HCT116 (cell line): ENCODE results near the gene RYR3. TPM values are rescaled to one million over a fixed set of nuclear protein-coding genes. Genes with fewer than 3 reads are reported as not detected.

ENCODE experiments used
- ATAC-seq: fragments of 200-7000 bp; cut with Tn5 transposase; 2 replicates; pipeline ENCODE4 v1.9.1; 2020; ENCODE audit warnings: mild to moderate bottlenecking, moderate library complexity
- BruUV-seq: library from RNA; stranded (reverse); fragments of 400-500 nt; replicated peaks from 2 replicates; lab custom pipeline; 2021; lab: Mats Ljungman, UMichigan
- CTCF ChIA-PET: fragments of 300-600 bp; sonication (Branson Sonifier 250); formaldehyde crosslinking; loops from one replicate; lab custom pipeline; 2021; ENCODE audit warnings: antibody characterized with exemption; lab: Charles Lee
- POLR2A ChIA-PET: fragments of 300-600, 350-600 bp; sonication (Branson Sonifier 250); formaldehyde crosslinking; loops from one replicate; lab custom pipeline; 2021; ENCODE audit warnings: antibody characterized with exemption; lab: Charles Lee
- RAD21 ChIA-PET, 2 experiments: fragments of 300-600 bp; sonication (Branson Sonifier 250); formaldehyde crosslinking; loops; one replicate each; lab custom pipeline; 2023; ENCODE audit warnings: low total read pairs in 2 of 2; ENCODE audit not compliant: uncharacterized antibody in 2 of 2, unreplicated experiment in 2 of 2, low non-redundant PET in 1 of 2; lab: Charles Lee
- DNase-seq: peaks from one replicate; pipeline ENCODE4 v3.0.0-alpha.2; 2010; ENCODE audit warnings: low read depth, low spot score
- H2AFZ ChIP-seq: fragments of 200-600 bp; shearing (Covaris generic), sonication (generic); 2 replicates; pipeline ENCODE4 v1.6.1; 2017; ENCODE audit warnings: low read depth, mixed run types, mixed read lengths, antibody characterized with exemption, low read length; ENCODE audit not compliant: poor library complexity, severe bottlenecking
- H3K27ac ChIP-seq: 2 replicates; pipeline ENCODE4 v1.5.1; 2012; ENCODE audit warnings: low read depth, low read length
- H3K27me3 ChIP-seq: fragments of 200-600 bp; sonication (generic); 2 replicates; pipeline ENCODE4 v1.6.1; 2016; ENCODE audit warnings: mixed run types, low read length, mixed read lengths; ENCODE audit not compliant: insufficient read depth
- H3K36me3 ChIP-seq, 2 experiments: fragments of 200-500 bp in 1 of 2; fragments of 200-600 bp in 1 of 2; sonication (Bioruptor generic) in 1 of 2; sonication (generic) in 1 of 2; 2 replicates each; pipeline versions ENCODE4 v1.5.1 to v1.6.1; 2014 to 2016; ENCODE audit warnings: low read length in 2 of 2, inconsistent platforms in 1 of 2, mixed read lengths in 1 of 2, mixed run types in 1 of 2; ENCODE audit not compliant: insufficient read depth in 2 of 2, control insufficient read depth in 1 of 2
- H3K4me1 ChIP-seq, 2 experiments: fragments of 200-600 bp in 1 of 2; sonication (generic) in 1 of 2; 2 replicates each; pipeline versions ENCODE4 v1.5.1 to v1.6.1; 2012 to 2017; ENCODE audit warnings: low read length in 2 of 2, inconsistent platforms in 1 of 2, mild to moderate bottlenecking in 1 of 2, mixed read lengths in 1 of 2, mixed run types in 1 of 2, moderate library complexity in 1 of 2; ENCODE audit not compliant: insufficient read depth in 2 of 2, control insufficient read depth in 1 of 2
- H3K4me2 ChIP-seq: fragments of 200-600 bp; sonication (generic); 2 replicates; pipeline ENCODE4 v1.6.1; 2017; ENCODE audit warnings: mixed run types, low read length, mixed read lengths
- H3K4me3 ChIP-seq, 2 experiments: fragments of 200-600 bp in 1 of 2; sonication (generic) in 1 of 2; replicated peaks in 1 of 2; 2 replicates each; pipeline ENCODE4 v1.5.1; 2011 to 2016; ENCODE audit warnings: low read length in 2 of 2, control low read depth in 1 of 2, low read depth in 1 of 2, mild to moderate bottlenecking in 1 of 2, mixed read lengths in 1 of 2, mixed run types in 1 of 2
- H3K79me2 ChIP-seq: fragments of 200-600 bp; sonication (generic); 2 replicates; pipeline ENCODE4 v1.6.1; 2017; ENCODE audit warnings: mild to moderate bottlenecking, mixed run types, low read length, moderate library complexity, mixed read lengths; ENCODE audit not compliant: insufficient read depth
- H3K9ac ChIP-seq: fragments of 200-600 bp; sonication (generic); 2 replicates; pipeline ENCODE4 v1.6.1; 2016; ENCODE audit warnings: low read length, mixed read lengths
- H3K9me2 ChIP-seq: fragments of 200-600 bp; sonication (generic), shearing (Covaris generic); 2 replicates; pipeline ENCODE4 v1.6.1; 2017; ENCODE audit warnings: mixed run types, mild to moderate bottlenecking, moderate library complexity; ENCODE audit not compliant: insufficient read depth
- H3K9me3 ChIP-seq, 2 experiments: fragments of 200-500 bp in 1 of 2; fragments of 200-600 bp in 1 of 2; sonication (Bioruptor generic) in 1 of 2; sonication (generic) in 1 of 2; 2 replicates each; pipeline ENCODE4 v1.6.1; 2014 to 2017; ENCODE audit warnings: low read length in 2 of 2, mixed read lengths in 2 of 2, inconsistent platforms in 1 of 2, low read depth in 1 of 2, mild to moderate bottlenecking in 1 of 2, mixed run types in 1 of 2, moderate library complexity in 1 of 2; ENCODE audit not compliant: control insufficient read depth in 1 of 2, insufficient read depth in 1 of 2
- H4K20me1 ChIP-seq: fragments of 200-600 bp; sonication (generic), shearing (Covaris generic); 2 replicates; pipeline ENCODE4 v1.6.1; 2017; ENCODE audit warnings: mixed run types, mild to moderate bottlenecking, moderate library complexity; ENCODE audit not compliant: insufficient read depth
- ATF3 ChIP-seq: IDR thresholded peaks from 2 replicates; pipeline ENCODE4 v1.6.1; 2012
- CEBPB ChIP-seq: IDR thresholded peaks from 2 replicates; pipeline ENCODE4 v1.6.1; 2012; ENCODE audit warnings: low read depth
- ELF1 ChIP-seq: IDR thresholded peaks from 2 replicates; pipeline ENCODE4 v1.6.1; 2012; ENCODE audit warnings: low read depth, borderline replicate concordance
- FOSL1 ChIP-seq: IDR thresholded peaks from 2 replicates; pipeline ENCODE4 v1.6.1; 2012; ENCODE audit warnings: low read depth
- POLR2A ChIP-seq: IDR thresholded peaks from 2 replicates; pipeline ENCODE4 v1.7.0; 2011; ENCODE audit warnings: borderline replicate concordance; ENCODE audit not compliant: insufficient read depth, insufficient read length; ENCODE audit errors: extremely low read depth
- POLR2AphosphoS5 ChIP-seq: IDR thresholded peaks from 2 replicates; pipeline ENCODE4 v1.6.1; 2011; ENCODE audit warnings: mild to moderate bottlenecking, low read depth, low read length, moderate library complexity
- REST ChIP-seq: IDR thresholded peaks from 2 replicates; pipeline ENCODE4 v1.6.1; 2012; ENCODE audit warnings: low read depth
- SIN3A ChIP-seq: IDR thresholded peaks from 2 replicates; pipeline ENCODE4 v1.6.1; 2012; ENCODE audit warnings: low read depth
- SRF ChIP-seq: IDR thresholded peaks from 2 replicates; pipeline ENCODE4 v1.6.1; 2012; ENCODE audit warnings: low read depth
- ZFX ChIP-seq: fragments of 450-650 bp; IDR thresholded peaks from 2 replicates; pipeline ENCODE4 v1.6.1; 2017
- ZNF274 ChIP-seq: fragments of 200-500 bp; sonication (Bioruptor generic); IDR thresholded peaks from 2 replicates; pipeline ENCODE4 v1.6.1; 2014; ENCODE audit warnings: mild to moderate bottlenecking, low read depth, low read length, inconsistent platforms
- intact Hi-C: fragments of 100-400 bp; cut with micrococcal nuclease; formaldehyde crosslinking; loops from 2 replicates; pipeline ENCODE4 v1.10.0; 2022
- total RNA-seq: library from RNA; stranded (reverse); gene quantifications from one replicate; pipeline ENCODE4 v1.2.1, GENCODE V29; 2021; ENCODE audit not compliant: unreplicated experiment

The RYR3 gene
- total RNA-seq, 1 experiment from 2014 or later: not detected

- BruUV-seq: no TSS peak
- Histone ChIP-seq H3K4me2 (no peak overlapping the region), H3K79me2 (no peaks in the 10 kb centered on the region), H3K4me3 (no peak overlapping the region), H2AFZ (no peak overlapping the region), H3K36me3 (no peaks in the 10 kb centered on the region), H4K20me1 (no peaks in the 10 kb centered on the region), H3K9ac (no peak overlapping the region), H3K9me3 (no peaks in the 10 kb centered on the region), H3K27ac (no peak overlapping the region), H3K4me1 (no peaks in the 10 kb centered on the region), H3K9me2 (no peaks in the 10 kb centered on the region), H3K27me3 (peaks cover 80% of the 10 kb centered on the region; the same call in 1 of the 2 replicates)
- RAD21 ChIA-PET: interaction anchor here in 1 of 2 experiments (0.6 kb wide), 1 partner anchor 100 kb away, joined by 3 read pairs; no protein-coding TSS in a partner anchor
- DNase-seq (no peak), ATAC-seq (peak; percentile 58; the same call in 1 of the 2 replicates)
- POLR2A ChIA-PET: no interaction called here
- no peak for TF ChIP-seq ZNF274
- no peak for TF ChIP-seq POLR2A
- TF ChIP-seq ZFX: no peak
- peak; percentile 57 for TF ChIP-seq REST
- no peak for TF ChIP-seq SRF
- intact Hi-C loops: no loop called here
- CTCF ChIA-PET: no interaction called here
These were observed 237.1 kb downstream of the RYR3 start for GRCh38 chr15:33547876-33548275.

- Histone ChIP-seq H3K4me3 (no peak overlapping the region), H3K4me1 (no peaks in the 10 kb centered on the region), H3K27me3 (peaks cover 57% of the 10 kb centered on the region), H3K36me3 (no peaks in the 10 kb centered on the region), H2AFZ (no peak overlapping the region), H3K79me2 (no peaks in the 10 kb centered on the region), H4K20me1 (no peaks in the 10 kb centered on the region), H3K27ac (no peak overlapping the region), H3K9me2 (no peaks in the 10 kb centered on the region), H3K4me2 (no peak overlapping the region), H3K9me3 (no peaks in the 10 kb centered on the region), H3K9ac (no peak overlapping the region)
- CTCF ChIA-PET: no interaction called here
- RAD21 ChIA-PET: no interaction called here
- no peak for ATAC-seq
- POLR2A ChIA-PET: no interaction called here
- intact Hi-C loops: no loop called here
- no peak for DNase-seq
- BruUV-seq: no TSS peak
- no peak for TF ChIP-seq POLR2AphosphoS5
- no peak for TF ChIP-seq ELF1
- TF ChIP-seq REST: no peak
- no peak for TF ChIP-seq CEBPB
- TF ChIP-seq FOSL1: no peak
- TF ChIP-seq SRF: no peak
- no peak for TF ChIP-seq ZNF274
- TF ChIP-seq ATF3: no peak
- TF ChIP-seq SIN3A: no peak
- TF ChIP-seq ZFX: no peak
These were observed 241.1 kb downstream of the RYR3 start for GRCh38 chr15:33551860-33552259.
